IMR-90 (cell line): ENCODE results near the gene TRIM63. TPM values are rescaled to one million over a fixed set of nuclear protein-coding genes. Genes with fewer than 3 reads are reported as not detected.

Experiments used
- ATAC-seq: fragments of 200-7000 bp; cut with Tn5 transposase; 2 replicates; pipeline ENCODE4 v1.9.1; 2020; ENCODE audit warnings: low read depth, mild to moderate bottlenecking, moderate library complexity
- BruUV-seq: library from RNA; stranded (reverse); fragments of 400-500 nt; replicated peaks from 2 replicates; lab custom pipeline; 2021; lab: Mats Ljungman, UMichigan
- CTCF ChIA-PET: fragments of 300-600 bp; formaldehyde crosslinking; extraction: SDS; loops from one replicate; lab custom pipeline; 2021; ENCODE audit warnings: antibody characterized with exemption; lab: Yijun Ruan, JAX
- POLR2A ChIA-PET: fragments of 300-600 bp; sonication (Branson Sonifier 250); formaldehyde crosslinking; loops from one replicate; lab custom pipeline; 2022; ENCODE audit warnings: antibody characterized with exemption; ENCODE audit not compliant: unreplicated experiment; lab: Charles Lee
- DNase-seq: peaks from one replicate; pipeline ENCODE4 v3.0.0; 2013
- H2AFZ ChIP-seq: replicated peaks from 2 replicates; pipeline ENCODE3; 2013; ENCODE audit warnings: low read length, mild to moderate bottlenecking; ENCODE audit not compliant: poor library complexity
- H2AK5ac ChIP-seq: 2 replicates; pipeline ENCODE4 v1.6.1; 2013; ENCODE audit warnings: low read depth, low read length, inconsistent platforms
- H2AK9ac ChIP-seq: replicated peaks from 2 replicates; pipeline ENCODE3; 2013; ENCODE audit warnings: mild to moderate bottlenecking, low read depth, low read length, moderate library complexity; ENCODE audit not compliant: poor library complexity
- H2BK120ac ChIP-seq: 2 replicates; pipeline ENCODE4 v1.6.1; 2013; ENCODE audit warnings: low read depth, low read length, inconsistent platforms
- H2BK15ac ChIP-seq: 3 replicates; pipeline ENCODE4 v1.6.1; 2013; ENCODE audit warnings: low read depth, low read length, inconsistent platforms
- H2BK20ac ChIP-seq: 2 replicates; pipeline ENCODE4 v1.6.1; 2013; ENCODE audit warnings: low read depth, mild to moderate bottlenecking, inconsistent platforms, low read length, moderate library complexity
- H2BK5ac ChIP-seq: 2 replicates; pipeline ENCODE4 v1.6.1; 2013; ENCODE audit warnings: mild to moderate bottlenecking, low read depth, low read length, inconsistent platforms; ENCODE audit not compliant: poor library complexity, severe bottlenecking
- H3K14ac ChIP-seq: replicated peaks from 2 replicates; pipeline ENCODE4 v1.6.1; 2013; ENCODE audit warnings: low read depth, low read length, inconsistent platforms
- H3K18ac ChIP-seq: 2 replicates; pipeline ENCODE4 v1.6.1; 2013; ENCODE audit warnings: low read depth, low read length, control low read depth
- H3K23ac ChIP-seq: 2 replicates; pipeline ENCODE4 v1.6.1; 2013; ENCODE audit warnings: low read depth, low read length, inconsistent platforms
- H3K27ac ChIP-seq: 2 replicates; pipeline ENCODE4 v1.5.1; 2013; ENCODE audit warnings: mild to moderate bottlenecking, control low read depth, low read length; ENCODE audit not compliant: insufficient read depth
- H3K27me3 ChIP-seq: 2 replicates; pipeline ENCODE4 v1.6.1; 2013; ENCODE audit warnings: low read length; ENCODE audit not compliant: control insufficient read depth, insufficient read depth
- H3K36me3 ChIP-seq: 2 replicates; pipeline ENCODE4 v1.6.1; 2013; ENCODE audit warnings: low read length, mixed read lengths; ENCODE audit not compliant: control insufficient read depth, insufficient read depth
- H3K4ac ChIP-seq: 2 replicates; pipeline ENCODE4 v1.6.1; 2013; ENCODE audit warnings: low read depth, low read length, inconsistent platforms
- H3K4me1 ChIP-seq: 2 replicates; pipeline ENCODE4 v1.6.1; 2013; ENCODE audit warnings: low read length, mixed read lengths; ENCODE audit not compliant: control insufficient read depth, insufficient read depth
- H3K4me2 ChIP-seq: 2 replicates; pipeline ENCODE4 v1.6.1; 2013; ENCODE audit warnings: low read depth, mild to moderate bottlenecking, control low read depth, low read length, moderate library complexity
- H3K4me3 ChIP-seq: 2 replicates; pipeline ENCODE4 v1.5.1; 2013; ENCODE audit warnings: low read depth, mild to moderate bottlenecking, control low read depth, low read length, moderate library complexity; ENCODE audit not compliant: insufficient read depth
- H3K56ac ChIP-seq: 2 replicates; pipeline ENCODE4 v1.6.1; 2013; ENCODE audit warnings: low read length, inconsistent platforms; ENCODE audit not compliant: insufficient read depth; ENCODE audit errors: extremely low read depth
- H3K79me1 ChIP-seq, 2 experiments: 2 replicates each; pipeline ENCODE4 v1.6.1; 2013; ENCODE audit warnings: low read length in 2 of 2, inconsistent platforms in 1 of 2, low read depth in 1 of 2
- H3K9ac ChIP-seq: 2 replicates; pipeline ENCODE4 v1.6.1; 2013; ENCODE audit warnings: low read depth, low read length, control low read depth
- H3K9me1 ChIP-seq: 2 replicates; pipeline ENCODE4 v1.6.1; 2013; ENCODE audit warnings: low read length, inconsistent platforms; ENCODE audit not compliant: insufficient read depth
- H3K9me3 ChIP-seq: 2 replicates; pipeline ENCODE4 v1.6.1; 2013; ENCODE audit warnings: low read length; ENCODE audit not compliant: control insufficient read depth, insufficient read depth
- H4K20me1 ChIP-seq: 2 replicates; pipeline ENCODE4 v1.6.1; 2013; ENCODE audit warnings: low read length, inconsistent platforms; ENCODE audit not compliant: insufficient read depth
- H4K5ac ChIP-seq: 2 replicates; pipeline ENCODE4 v1.6.1; 2013; ENCODE audit warnings: mild to moderate bottlenecking, low read depth, low read length, control low read depth
- H4K8ac ChIP-seq, 2 experiments: 2 replicates each; pipeline ENCODE4 v1.6.1; 2013; ENCODE audit warnings: low read depth in 2 of 2, low read length in 2 of 2, control low read depth in 1 of 2, inconsistent platforms in 1 of 2
- H4K91ac ChIP-seq: 2 replicates; pipeline ENCODE4 v1.6.1; 2013; ENCODE audit warnings: low read depth, low read length, inconsistent platforms; ENCODE audit not compliant: insufficient read depth
- BHLHE40 ChIP-seq: fragments of 150-350 bp; IDR thresholded peaks from 2 replicates; pipeline ENCODE4 v1.6.1; 2016; ENCODE audit warnings: mild to moderate bottlenecking, low read depth, low read length
- CHD1 ChIP-seq: IDR thresholded peaks from 2 replicates; pipeline ENCODE4 v1.6.1; 2012; ENCODE audit warnings: low read depth, low read length, improper control_type of control experiment
- FOS ChIP-seq: fragments of 150-350 bp; IDR thresholded peaks from 2 replicates; pipeline ENCODE4 v1.6.1; 2016; ENCODE audit warnings: low read depth, low read length
- MAFK ChIP-seq: IDR thresholded peaks from 2 replicates; pipeline ENCODE4 v1.6.1; 2012; ENCODE audit warnings: low read depth, low read length, improper control_type of control experiment
- MAZ ChIP-seq: IDR thresholded peaks from 2 replicates; pipeline ENCODE4 v1.6.1; 2012; ENCODE audit warnings: low read depth, mild to moderate bottlenecking, low read length, improper control_type of control experiment, moderate library complexity, borderline replicate concordance
- MXI1 ChIP-seq: IDR thresholded peaks from 2 replicates; pipeline ENCODE4 v1.6.1; 2012; ENCODE audit warnings: low read depth, mild to moderate bottlenecking, low read length, moderate library complexity, borderline replicate concordance
- RAD21 ChIP-seq: IDR thresholded peaks from 2 replicates; pipeline ENCODE4 v1.6.1; 2012; ENCODE audit warnings: low read length, improper control_type of control experiment
- RCOR1 ChIP-seq: IDR thresholded peaks from 2 replicates; pipeline ENCODE4 v1.6.1; 2012; ENCODE audit warnings: mild to moderate bottlenecking, low read length, improper control_type of control experiment; ENCODE audit not compliant: insufficient replicate concordance
- RFX5 ChIP-seq: IDR thresholded peaks from 2 replicates; pipeline ENCODE4 v1.8.0; 2012; ENCODE audit warnings: low read depth, mild to moderate bottlenecking, low read length, moderate library complexity
- SMC3 ChIP-seq: fragments of 150-350 bp; IDR thresholded peaks from 2 replicates; pipeline ENCODE4 v1.6.1; 2016; ENCODE audit warnings: low read depth, mild to moderate bottlenecking, antibody characterized with exemption, low read length, moderate library complexity
- USF2 ChIP-seq: fragments of 150-350 bp; IDR thresholded peaks from 2 replicates; pipeline ENCODE4 v1.6.1; 2017; ENCODE audit warnings: mild to moderate bottlenecking, antibody characterized with exemption, low read length, low read depth
- WGBS, 2 experiments: methylation state at CpG; one replicate each; pipeline versions ENCODE4 v1.1.5 to v1.1.7; 2013; ENCODE audit warnings: missing lambda C conversion rate in 2 of 2; ENCODE audit not compliant: insufficient read length in 1 of 2; ENCODE audit errors: extremely low coverage in 2 of 2; 5-methylcytosine and 5-hydroxymethylcytosine counted together
- dilution Hi-C: fragments of 300-500 bp; cut with HindIII; formaldehyde crosslinking; loops from one replicate; pipeline ENCODE4 v1.14.3; 2018; ENCODE audit warnings: low sequenced_read_pairs; ENCODE audit not compliant: unreplicated experiment
- in situ Hi-C: fragments of 300-500 bp; cut with MboI; formaldehyde crosslinking; loops from 3 replicates; pipeline ENCODE4 v1.14.3; 2019; ENCODE audit warnings: low sequenced_read_pairs, inconsistent platforms, mixed read lengths
- intact Hi-C: fragments of 100-400 bp; cut with micrococcal nuclease; formaldehyde crosslinking; loops from 2 replicates; pipeline ENCODE4 v1.10.0; 2022
- polyA plus RNA-seq, 3 experiments: library from polyadenylated mRNA; depleted of rRNA; stranded (reverse); fragments of >200 nt; gene quantifications; 2 replicates each; pipeline ENCODE4 v1.2.3, GENCODE V29; 2012; ENCODE audit warnings: low replicate concordance in 1 of 3
- total RNA-seq: library from RNA; depleted of rRNA; stranded (reverse); fragments of >200 nt; gene quantifications from 2 replicates; pipeline ENCODE4 v1.2.3, GENCODE V29; 2012
- TF ChIP-seq, protein P1 (sequence below): conservative IDR thresholded peaks from 2 replicates; pipeline ENCODE4 v1.5.1; 2012; ENCODE audit warnings: mild to moderate bottlenecking, low read depth, low read length, improper control_type of control experiment

Gene TRIM63
- total and polyA plus RNA-seq, 2 of the 4 experiments (the other 2 are of a cell fraction): not detected

- Histone ChIP-seq H3K4ac (peak overlapping the region; percentile 71), H3K9me3 (no peaks in the 10 kb centered on the region), H3K23ac (no peak overlapping the region), H2AK5ac (peak overlapping the region; percentile 63), H2BK120ac (peak overlapping the region; percentile 44), H2BK5ac (peak overlapping the region; percentile 37), H3K27ac (no peak overlapping the region), H3K56ac (no peak overlapping the region), H4K20me1 (no peaks in the 10 kb centered on the region), H2AK9ac (peak overlapping the region; percentile 73), H3K4me3 (no peak overlapping the region), H4K91ac (peak overlapping the region; percentile 28; the same call in 1 of the 2 replicates), H4K5ac (no peak overlapping the region), H2BK15ac (no peak overlapping the region), H3K36me3 (no peaks in the 10 kb centered on the region), H4K8ac (peak overlapping the region in 1 of 2 experiments; percentile 62; a peak in 1 of 4 replicates), H2BK20ac (peak overlapping the region; percentile 17; the same call in 1 of the 2 replicates), H3K14ac (peak overlapping the region; percentile 58; the same call in 1 of the 2 replicates), H3K9me1 (peaks cover 10% of the 10 kb centered on the region), H3K4me1 (peaks cover 29% of the 10 kb centered on the region), H3K79me1 (no peaks in the 10 kb centered on the region), H3K27me3 (no peaks in the 10 kb centered on the region), H3K4me2 (no peak overlapping the region), H2AFZ (peak overlapping the region; percentile 74), H3K18ac (no peak overlapping the region), H3K9ac (no peak overlapping the region)
- in situ Hi-C loops (no loop called here), dilution Hi-C loops (no loop called here), intact Hi-C loops (no loop called here)
- ATAC-seq (no peak), DNase-seq (no peak)
- WGBS, 2 experiments: 83% methylated on average over 3 of the region's 6 CpGs; no CpG with 5 or more reads in 1 of the 2 experiments
- no peak for TF ChIP-seq MXI1
- TF ChIP-seq RFX5: no peak
- TF ChIP-seq USF2: no peak
- no peak for TF ChIP-seq SMC3
- TF ChIP-seq RCOR1: no peak
- TF ChIP-seq FOS: no peak
- no peak for TF ChIP-seq MAZ
- no peak for TF ChIP-seq RAD21
- TF ChIP-seq CHD1: no peak
- TF ChIP-seq, protein P1, sequence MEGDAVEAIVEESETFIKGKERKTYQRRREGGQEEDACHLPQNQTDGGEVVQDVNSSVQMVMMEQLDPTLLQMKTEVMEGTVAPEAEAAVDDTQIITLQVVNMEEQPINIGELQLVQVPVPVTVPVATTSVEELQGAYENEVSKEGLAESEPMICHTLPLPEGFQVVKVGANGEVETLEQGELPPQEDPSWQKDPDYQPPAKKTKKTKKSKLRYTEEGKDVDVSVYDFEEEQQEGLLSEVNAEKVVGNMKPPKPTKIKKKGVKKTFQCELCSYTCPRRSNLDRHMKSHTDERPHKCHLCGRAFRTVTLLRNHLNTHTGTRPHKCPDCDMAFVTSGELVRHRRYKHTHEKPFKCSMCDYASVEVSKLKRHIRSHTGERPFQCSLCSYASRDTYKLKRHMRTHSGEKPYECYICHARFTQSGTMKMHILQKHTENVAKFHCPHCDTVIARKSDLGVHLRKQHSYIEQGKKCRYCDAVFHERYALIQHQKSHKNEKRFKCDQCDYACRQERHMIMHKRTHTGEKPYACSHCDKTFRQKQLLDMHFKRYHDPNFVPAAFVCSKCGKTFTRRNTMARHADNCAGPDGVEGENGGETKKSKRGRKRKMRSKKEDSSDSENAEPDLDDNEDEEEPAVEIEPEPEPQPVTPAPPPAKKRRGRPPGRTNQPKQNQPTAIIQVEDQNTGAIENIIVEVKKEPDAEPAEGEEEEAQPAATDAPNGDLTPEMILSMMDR: no peak
- no peak for TF ChIP-seq BHLHE40
- TF ChIP-seq MAFK: no peak
- POLR2A ChIA-PET: no interaction called here
- BruUV-seq: no TSS peak
- CTCF ChIA-PET: interaction anchor here (0.5 to 1.8 kb wide), 3 partner anchors 29 to 153 kb away, joined by 3 to 5 read pairs (median 5); partner anchors contain the start of gene ZNF593
These were observed 50.4 kb downstream of the TRIM63 start for GRCh38 chr1:26016953-26017545.
